HCT116 (cell line): ENCODE results near the gene PARP12. TPM values are rescaled to one million over a fixed set of nuclear protein-coding genes. Genes with fewer than 3 reads are reported as not detected.

Source experiments
- ATAC-seq: fragments of 200-7000 bp; cut with Tn5 transposase; 2 replicates; pipeline ENCODE4 v1.9.1; 2020; ENCODE audit warnings: mild to moderate bottlenecking, moderate library complexity
- BruUV-seq: library from RNA; stranded (reverse); fragments of 400-500 nt; replicated peaks from 2 replicates; lab custom pipeline; 2021; lab: Mats Ljungman, UMichigan
- CTCF ChIA-PET: fragments of 300-600 bp; sonication (Branson Sonifier 250); formaldehyde crosslinking; loops from one replicate; lab custom pipeline; 2021; ENCODE audit warnings: antibody characterized with exemption; lab: Charles Lee
- POLR2A ChIA-PET: fragments of 300-600, 350-600 bp; sonication (Branson Sonifier 250); formaldehyde crosslinking; loops from one replicate; lab custom pipeline; 2021; ENCODE audit warnings: antibody characterized with exemption; lab: Charles Lee
- RAD21 ChIA-PET, 2 experiments: fragments of 300-600 bp; sonication (Branson Sonifier 250); formaldehyde crosslinking; loops; one replicate each; lab custom pipeline; 2023; ENCODE audit warnings: low total read pairs in 2 of 2; ENCODE audit not compliant: uncharacterized antibody in 2 of 2, unreplicated experiment in 2 of 2, low non-redundant PET in 1 of 2; lab: Charles Lee
- DNase-seq: peaks from one replicate; pipeline ENCODE4 v3.0.0-alpha.2; 2010; ENCODE audit warnings: low read depth, low spot score
- H2AFZ ChIP-seq: fragments of 200-600 bp; shearing (Covaris generic), sonication (generic); 2 replicates; pipeline ENCODE4 v1.6.1; 2017; ENCODE audit warnings: low read depth, mixed run types, mixed read lengths, antibody characterized with exemption, low read length; ENCODE audit not compliant: poor library complexity, severe bottlenecking
- H3K27ac ChIP-seq: 2 replicates; pipeline ENCODE4 v1.5.1; 2012; ENCODE audit warnings: low read depth, low read length
- H3K27me3 ChIP-seq: fragments of 200-600 bp; sonication (generic); 2 replicates; pipeline ENCODE4 v1.6.1; 2016; ENCODE audit warnings: mixed run types, low read length, mixed read lengths; ENCODE audit not compliant: insufficient read depth
- H3K36me3 ChIP-seq, 2 experiments: fragments of 200-500 bp in 1 of 2; fragments of 200-600 bp in 1 of 2; sonication (Bioruptor generic) in 1 of 2; sonication (generic) in 1 of 2; 2 replicates each; pipeline versions ENCODE4 v1.5.1 to v1.6.1; 2014 to 2016; ENCODE audit warnings: low read length in 2 of 2, inconsistent platforms in 1 of 2, mixed read lengths in 1 of 2, mixed run types in 1 of 2; ENCODE audit not compliant: insufficient read depth in 2 of 2, control insufficient read depth in 1 of 2
- H3K4me1 ChIP-seq, 2 experiments: fragments of 200-600 bp in 1 of 2; sonication (generic) in 1 of 2; 2 replicates each; pipeline versions ENCODE4 v1.5.1 to v1.6.1; 2012 to 2017; ENCODE audit warnings: low read length in 2 of 2, inconsistent platforms in 1 of 2, mild to moderate bottlenecking in 1 of 2, mixed read lengths in 1 of 2, mixed run types in 1 of 2, moderate library complexity in 1 of 2; ENCODE audit not compliant: insufficient read depth in 2 of 2, control insufficient read depth in 1 of 2
- H3K4me2 ChIP-seq: fragments of 200-600 bp; sonication (generic); 2 replicates; pipeline ENCODE4 v1.6.1; 2017; ENCODE audit warnings: mixed run types, low read length, mixed read lengths
- H3K4me3 ChIP-seq, 2 experiments: fragments of 200-600 bp in 1 of 2; sonication (generic) in 1 of 2; replicated peaks in 1 of 2; 2 replicates each; pipeline ENCODE4 v1.5.1; 2011 to 2016; ENCODE audit warnings: low read length in 2 of 2, control low read depth in 1 of 2, low read depth in 1 of 2, mild to moderate bottlenecking in 1 of 2, mixed read lengths in 1 of 2, mixed run types in 1 of 2
- H3K79me2 ChIP-seq: fragments of 200-600 bp; sonication (generic); 2 replicates; pipeline ENCODE4 v1.6.1; 2017; ENCODE audit warnings: mild to moderate bottlenecking, mixed run types, low read length, moderate library complexity, mixed read lengths; ENCODE audit not compliant: insufficient read depth
- H3K9ac ChIP-seq: fragments of 200-600 bp; sonication (generic); 2 replicates; pipeline ENCODE4 v1.6.1; 2016; ENCODE audit warnings: low read length, mixed read lengths
- H3K9me2 ChIP-seq: fragments of 200-600 bp; sonication (generic), shearing (Covaris generic); 2 replicates; pipeline ENCODE4 v1.6.1; 2017; ENCODE audit warnings: mixed run types, mild to moderate bottlenecking, moderate library complexity; ENCODE audit not compliant: insufficient read depth
- H3K9me3 ChIP-seq, 2 experiments: fragments of 200-500 bp in 1 of 2; fragments of 200-600 bp in 1 of 2; sonication (Bioruptor generic) in 1 of 2; sonication (generic) in 1 of 2; 2 replicates each; pipeline ENCODE4 v1.6.1; 2014 to 2017; ENCODE audit warnings: low read length in 2 of 2, mixed read lengths in 2 of 2, inconsistent platforms in 1 of 2, low read depth in 1 of 2, mild to moderate bottlenecking in 1 of 2, mixed run types in 1 of 2, moderate library complexity in 1 of 2; ENCODE audit not compliant: control insufficient read depth in 1 of 2, insufficient read depth in 1 of 2
- H4K20me1 ChIP-seq: fragments of 200-600 bp; sonication (generic), shearing (Covaris generic); 2 replicates; pipeline ENCODE4 v1.6.1; 2017; ENCODE audit warnings: mixed run types, mild to moderate bottlenecking, moderate library complexity; ENCODE audit not compliant: insufficient read depth
- CBX3 ChIP-seq: IDR thresholded peaks from 2 replicates; pipeline ENCODE4 v1.6.1; 2012; ENCODE audit warnings: low read depth
- CEBPB ChIP-seq: IDR thresholded peaks from 2 replicates; pipeline ENCODE4 v1.6.1; 2012; ENCODE audit warnings: low read depth
- ELF1 ChIP-seq: IDR thresholded peaks from 2 replicates; pipeline ENCODE4 v1.6.1; 2012; ENCODE audit warnings: low read depth, borderline replicate concordance
- FOSL1 ChIP-seq: IDR thresholded peaks from 2 replicates; pipeline ENCODE4 v1.6.1; 2012; ENCODE audit warnings: low read depth
- JUND ChIP-seq: IDR thresholded peaks from 2 replicates; pipeline ENCODE4 v1.6.1; 2012
- POLR2A ChIP-seq: IDR thresholded peaks from 2 replicates; pipeline ENCODE4 v1.7.0; 2011; ENCODE audit warnings: borderline replicate concordance; ENCODE audit not compliant: insufficient read depth, insufficient read length; ENCODE audit errors: extremely low read depth
- POLR2AphosphoS5 ChIP-seq: IDR thresholded peaks from 2 replicates; pipeline ENCODE4 v1.6.1; 2011; ENCODE audit warnings: mild to moderate bottlenecking, low read depth, low read length, moderate library complexity
- RAD21 ChIP-seq: IDR thresholded peaks from 2 replicates; pipeline ENCODE4 v1.6.1; 2012; ENCODE audit warnings: low read depth, mild to moderate bottlenecking
- SP1 ChIP-seq: IDR thresholded peaks from 2 replicates; pipeline ENCODE4 v1.6.1; 2012; ENCODE audit warnings: low read depth
- SRF ChIP-seq: IDR thresholded peaks from 2 replicates; pipeline ENCODE4 v1.6.1; 2012; ENCODE audit warnings: low read depth
- YY1 ChIP-seq: IDR thresholded peaks from 2 replicates; pipeline ENCODE4 v1.6.1; 2011; ENCODE audit warnings: low read length, low read depth, moderate library complexity, mild to moderate bottlenecking; ENCODE audit not compliant: insufficient replicate concordance; ENCODE audit errors: extremely low read depth
- ZBTB33 ChIP-seq: IDR thresholded peaks from 2 replicates; pipeline ENCODE4 v1.6.1; 2011; ENCODE audit warnings: mild to moderate bottlenecking, low read length, moderate library complexity; ENCODE audit not compliant: insufficient replicate concordance; ENCODE audit errors: extremely low read depth
- intact Hi-C: fragments of 100-400 bp; cut with micrococcal nuclease; formaldehyde crosslinking; loops from 2 replicates; pipeline ENCODE4 v1.10.0; 2022
- total RNA-seq: library from RNA; stranded (reverse); gene quantifications from one replicate; pipeline ENCODE4 v1.2.1, GENCODE V29; 2021; ENCODE audit not compliant: unreplicated experiment

PARP12 gene
- total RNA-seq, 1 experiment from 2014 or later = 17.7 TPM

- Histone ChIP-seq H3K9me3 (peaks cover 0 to 9% of the 10 kb centered on the region in 2 experiments; a peak in 1 of 4 replicates), H3K27me3 (no peaks in the 10 kb centered on the region), H3K4me1 (no peaks in the 10 kb centered on the region), H4K20me1 (no peaks in the 10 kb centered on the region), H3K9ac (no peak overlapping the region), H2AFZ (no peak overlapping the region), H3K27ac (no peak overlapping the region), H3K9me2 (no peaks in the 10 kb centered on the region), H3K4me3 (no peak overlapping the region), H3K4me2 (no peak overlapping the region), H3K79me2 (no peaks in the 10 kb centered on the region), H3K36me3 (no peaks in the 10 kb centered on the region)
- no peak for TF ChIP-seq RAD21
- no peak for TF ChIP-seq SP1
- TF ChIP-seq POLR2A = no peak
- no peak for TF ChIP-seq YY1
- TF ChIP-seq CBX3 = no peak
- TF ChIP-seq CEBPB = no peak
- TF ChIP-seq JUND = no peak
- no peak for TF ChIP-seq FOSL1
- TF ChIP-seq POLR2AphosphoS5 = no peak
- TF ChIP-seq SRF = no peak
- TF ChIP-seq ELF1 = no peak
- TF ChIP-seq ZBTB33 = no peak
- ATAC-seq (no peak), DNase-seq (no peak)
- RAD21 ChIA-PET = no interaction called here
- POLR2A ChIA-PET = no interaction called here
- CTCF ChIA-PET = no interaction called here
- no TSS peak for BruUV-seq
- intact Hi-C loops = no loop called here
These were observed 7.8 kb upstream of the PARP12 start for GRCh38 chr7:140070546-140070945.
